SK-N-SH treated with all-trans-retinoic acid at 6 μM for 48 hours (cell line): ENCODE data around the gene DBN1.

Experiments used
- ATAC-seq: fragments of 200-7000 bp; cut with Tn5 transposase; 3 replicates; pipeline ENCODE4 v1.9.1; 2020; ENCODE audit warnings: mild to moderate bottlenecking, moderate library complexity
- ARNTL ChIP-seq: fragments of 450-650 bp; formaldehyde crosslinking; IDR thresholded peaks from 2 replicates; pipeline ENCODE4 v1.5.0; 2020; ENCODE audit warnings: low read depth, mild to moderate bottlenecking, moderate library complexity, borderline replicate concordance
- BACH2 ChIP-seq: fragments of 250-450 bp; sonication (Bioruptor Pico); IDR thresholded peaks from 2 replicates; pipeline ENCODE4 v1.9.0; 2021; ENCODE audit warnings: mild to moderate bottlenecking, borderline replicate concordance
- CSDC2 ChIP-seq: fragments of 250-450 bp; sonication (Bioruptor Pico); IDR thresholded peaks from 2 replicates; pipeline ENCODE4 v1.5.0; 2020; ENCODE audit warnings: mild to moderate bottlenecking, moderate library complexity
- ESRRG ChIP-seq: fragments of 250-450 bp; sonication (Bioruptor Pico); IDR thresholded peaks from 2 replicates; pipeline ENCODE4 v1.6.1; 2021; ENCODE audit warnings: mild to moderate bottlenecking
- GLIS3 ChIP-seq: fragments of 250-450 bp; sonication (Bioruptor Pico); IDR thresholded peaks from 2 replicates; pipeline ENCODE4 v1.5.0; 2020; ENCODE audit warnings: mild to moderate bottlenecking, moderate library complexity
- ISL1 ChIP-seq: fragments of 250-450 bp; sonication (Bioruptor Pico); IDR thresholded peaks from 2 replicates; pipeline ENCODE4 v2.1.2; 2022; ENCODE audit warnings: mild to moderate bottlenecking, moderate library complexity
- PPARA ChIP-seq: fragments of 250-450 bp; sonication (Bioruptor Pico); IDR thresholded peaks from 2 replicates; pipeline ENCODE4 v1.5.0; 2020; ENCODE audit warnings: mild to moderate bottlenecking, borderline replicate concordance
- RARB ChIP-seq: fragments of 250-450 bp; sonication (Bioruptor Pico); IDR thresholded peaks from 2 replicates; pipeline ENCODE4 v1.8.0; 2021; ENCODE audit warnings: mild to moderate bottlenecking, moderate library complexity
- SNAI2 ChIP-seq: fragments of 250-450 bp; sonication (Bioruptor Pico); IDR thresholded peaks from 2 replicates; pipeline ENCODE4 v1.5.0; 2020; ENCODE audit warnings: mild to moderate bottlenecking, moderate library complexity
- TOX ChIP-seq: fragments of 250-450 bp; sonication (Bioruptor Pico); IDR thresholded peaks from 2 replicates; pipeline ENCODE4 v1.8.0; 2021; ENCODE audit warnings: mild to moderate bottlenecking, moderate library complexity, borderline replicate concordance
- ZC3H10 ChIP-seq: fragments of 250-450 bp; sonication (Bioruptor Pico); IDR thresholded peaks from 2 replicates; pipeline ENCODE4 v1.5.1; 2021; ENCODE audit warnings: mild to moderate bottlenecking, moderate library complexity
- ZFP3 ChIP-seq: fragments of 250-450 bp; sonication (Bioruptor Pico); IDR thresholded peaks from 2 replicates; pipeline ENCODE4 v1.5.0; 2020; ENCODE audit warnings: mild to moderate bottlenecking, moderate library complexity
- ZFP30 ChIP-seq: fragments of 450-650 bp; formaldehyde crosslinking; IDR thresholded peaks from 2 replicates; pipeline ENCODE4 v1.5.0; 2022; ENCODE audit warnings: mild to moderate bottlenecking, moderate library complexity
- ZNF565 ChIP-seq: fragments of 450-650 bp; formaldehyde crosslinking; conservative IDR thresholded peaks from 2 replicates; pipeline ENCODE4 v1.5.0; 2020; ENCODE audit warnings: low read depth, mild to moderate bottlenecking, moderate library complexity
- ZNF70 ChIP-seq: fragments of 450-650 bp; formaldehyde crosslinking; IDR thresholded peaks from 2 replicates; pipeline ENCODE4 v1.5.0; 2020; ENCODE audit warnings: mild to moderate bottlenecking, moderate library complexity
- ZNF8 ChIP-seq: fragments of 450-650 bp; formaldehyde crosslinking; IDR thresholded peaks from 2 replicates; pipeline ENCODE4 v1.5.0; 2020; ENCODE audit warnings: mild to moderate bottlenecking, moderate library complexity
- TF ChIP-seq, protein P1 (sequence below): fragments of 250-450 bp; sonication (Bioruptor Pico); IDR thresholded peaks from 2 replicates; pipeline ENCODE4 v1.5.1; 2021; ENCODE audit warnings: mild to moderate bottlenecking, moderate library complexity
- TF ChIP-seq, protein P2 (sequence below): fragments of 250-450 bp; sonication (Bioruptor Pico); IDR thresholded peaks from 2 replicates; pipeline ENCODE4 v1.8.0; 2020; ENCODE audit warnings: mild to moderate bottlenecking, moderate library complexity, borderline replicate concordance
- TF ChIP-seq, protein P3 (sequence below): fragments of 250-450 bp; sonication (Bioruptor Pico); IDR thresholded peaks from 2 replicates; pipeline ENCODE4 v1.8.0; 2021; ENCODE audit warnings: low read depth, mild to moderate bottlenecking, moderate library complexity, borderline replicate concordance
- TF ChIP-seq, protein P4 (sequence below): fragments of 250-450 bp; sonication (Bioruptor Pico); IDR thresholded peaks from 2 replicates; pipeline ENCODE4 v1.5.0; 2020; ENCODE audit warnings: mild to moderate bottlenecking, moderate library complexity

DBN1 gene

DNA sequence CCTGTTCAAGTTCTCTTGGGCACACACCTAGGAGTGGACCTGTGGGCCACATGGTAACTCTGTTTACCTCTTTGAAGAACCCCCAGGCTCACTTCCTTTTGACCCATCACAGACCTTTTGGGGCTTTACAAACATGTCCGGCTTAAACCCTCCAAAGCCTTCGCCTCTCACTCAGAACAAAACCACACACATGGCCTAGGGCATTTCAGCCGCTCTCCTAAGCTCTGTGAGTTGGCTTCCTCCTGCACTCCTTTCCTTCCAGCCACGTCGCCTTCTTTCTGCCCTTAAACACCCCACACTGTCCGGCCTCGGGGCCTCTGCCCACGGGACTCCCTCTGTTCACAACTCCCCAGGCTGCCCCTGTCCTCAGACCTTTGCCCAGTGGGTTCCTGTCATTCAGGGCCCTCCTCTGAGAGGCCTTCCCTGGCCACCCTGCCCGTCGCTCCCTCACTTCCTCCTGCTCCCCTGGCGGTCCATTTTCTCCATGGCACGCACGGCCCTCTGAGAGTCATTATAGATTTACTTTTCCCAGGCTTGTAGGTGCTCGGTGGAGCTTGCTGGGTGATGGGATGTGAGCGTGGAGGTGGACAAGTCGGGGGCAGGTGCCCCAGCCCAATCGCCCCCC, 34.3 kb upstream of the DBN1 start:
- no peak for ATAC-seq
- TF ChIP-seq ESRRG (CRISPR knock-in tag), result no peak
- TF ChIP-seq ZFP3 (CRISPR knock-in tag), result no peak
- TF ChIP-seq ZNF565 (CRISPR knock-in tag), result no peak
- TF ChIP-seq ARNTL (CRISPR knock-in tag), result no peak
- TF ChIP-seq, all 23 proteins: peak for 0

DNA sequence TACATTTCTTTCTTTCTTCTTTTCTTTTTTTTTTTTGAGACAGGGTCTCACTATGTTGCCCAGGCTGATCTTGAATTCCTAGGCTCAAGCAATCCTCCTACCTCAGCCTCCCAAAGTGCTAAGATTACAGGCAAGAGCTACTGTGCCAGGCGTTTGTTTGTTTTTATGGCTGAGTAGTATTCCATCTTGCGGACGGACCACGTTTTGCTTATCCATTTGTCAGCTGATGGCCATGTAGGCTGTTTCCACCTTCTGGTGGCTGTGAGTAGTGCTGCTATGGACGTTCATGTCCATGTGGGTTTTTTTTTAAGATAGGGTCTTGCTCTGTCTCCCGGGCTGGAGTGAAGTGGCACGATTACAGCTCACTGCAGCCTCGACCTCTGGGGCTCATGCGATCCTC, 33.7 kb upstream of the DBN1 start:
- peak; percentile 42; the same call in 2 of the 3 replicates for ATAC-seq
- TF ChIP-seq, protein P1, sequence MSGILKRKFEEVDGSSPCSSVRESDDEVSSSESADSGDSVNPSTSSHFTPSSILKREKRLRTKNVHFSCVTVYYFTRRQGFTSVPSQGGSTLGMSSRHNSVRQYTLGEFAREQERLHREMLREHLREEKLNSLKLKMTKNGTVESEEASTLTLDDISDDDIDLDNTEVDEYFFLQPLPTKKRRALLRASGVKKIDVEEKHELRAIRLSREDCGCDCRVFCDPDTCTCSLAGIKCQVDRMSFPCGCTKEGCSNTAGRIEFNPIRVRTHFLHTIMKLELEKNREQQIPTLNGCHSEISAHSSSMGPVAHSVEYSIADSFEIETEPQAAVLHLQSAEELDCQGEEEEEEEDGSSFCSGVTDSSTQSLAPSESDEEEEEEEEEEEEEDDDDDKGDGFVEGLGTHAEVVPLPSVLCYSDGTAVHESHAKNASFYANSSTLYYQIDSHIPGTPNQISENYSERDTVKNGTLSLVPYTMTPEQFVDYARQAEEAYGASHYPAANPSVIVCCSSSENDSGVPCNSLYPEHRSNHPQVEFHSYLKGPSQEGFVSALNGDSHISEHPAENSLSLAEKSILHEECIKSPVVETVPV, result no peak
- TF ChIP-seq PPARA (CRISPR knock-in tag) (no peak), ZNF565 (CRISPR knock-in tag) (no peak), CSDC2 (CRISPR knock-in tag) (no peak)

DNA sequence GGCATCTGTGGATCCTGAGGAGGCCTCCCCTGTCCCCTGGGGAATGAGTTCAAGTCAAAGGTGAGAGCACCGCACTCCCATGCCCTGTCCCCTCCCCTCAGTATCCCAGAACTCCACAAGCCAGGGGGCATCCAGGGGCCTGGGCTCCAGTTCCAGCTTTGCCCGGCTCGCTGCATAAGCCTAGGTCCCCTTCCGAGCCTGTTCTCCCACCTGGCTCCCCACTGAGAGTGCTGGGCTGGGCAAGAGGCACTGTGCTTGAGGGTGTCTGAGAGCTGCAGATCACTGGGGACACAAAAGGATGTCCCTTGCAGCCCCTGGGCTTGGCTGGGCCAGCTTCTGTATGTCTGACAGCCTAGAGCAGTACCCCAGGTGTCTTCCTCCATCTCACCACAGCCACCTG, 31.6 kb upstream of the DBN1 start:
- no peak for TF ChIP-seq RARB
- TF ChIP-seq, protein P2, sequence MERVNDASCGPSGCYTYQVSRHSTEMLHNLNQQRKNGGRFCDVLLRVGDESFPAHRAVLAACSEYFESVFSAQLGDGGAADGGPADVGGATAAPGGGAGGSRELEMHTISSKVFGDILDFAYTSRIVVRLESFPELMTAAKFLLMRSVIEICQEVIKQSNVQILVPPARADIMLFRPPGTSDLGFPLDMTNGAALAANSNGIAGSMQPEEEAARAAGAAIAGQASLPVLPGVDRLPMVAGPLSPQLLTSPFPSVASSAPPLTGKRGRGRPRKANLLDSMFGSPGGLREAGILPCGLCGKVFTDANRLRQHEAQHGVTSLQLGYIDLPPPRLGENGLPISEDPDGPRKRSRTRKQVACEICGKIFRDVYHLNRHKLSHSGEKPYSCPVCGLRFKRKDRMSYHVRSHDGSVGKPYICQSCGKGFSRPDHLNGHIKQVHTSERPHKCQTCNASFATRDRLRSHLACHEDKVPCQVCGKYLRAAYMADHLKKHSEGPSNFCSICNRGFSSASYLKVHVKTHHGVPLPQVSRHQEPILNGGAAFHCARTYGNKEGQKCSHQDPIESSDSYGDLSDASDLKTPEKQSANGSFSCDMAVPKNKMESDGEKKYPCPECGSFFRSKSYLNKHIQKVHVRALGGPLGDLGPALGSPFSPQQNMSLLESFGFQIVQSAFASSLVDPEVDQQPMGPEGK (CRISPR knock-in tag), result no peak
- TF ChIP-seq ARNTL (CRISPR knock-in tag), result no peak
- TF ChIP-seq, protein P3, sequence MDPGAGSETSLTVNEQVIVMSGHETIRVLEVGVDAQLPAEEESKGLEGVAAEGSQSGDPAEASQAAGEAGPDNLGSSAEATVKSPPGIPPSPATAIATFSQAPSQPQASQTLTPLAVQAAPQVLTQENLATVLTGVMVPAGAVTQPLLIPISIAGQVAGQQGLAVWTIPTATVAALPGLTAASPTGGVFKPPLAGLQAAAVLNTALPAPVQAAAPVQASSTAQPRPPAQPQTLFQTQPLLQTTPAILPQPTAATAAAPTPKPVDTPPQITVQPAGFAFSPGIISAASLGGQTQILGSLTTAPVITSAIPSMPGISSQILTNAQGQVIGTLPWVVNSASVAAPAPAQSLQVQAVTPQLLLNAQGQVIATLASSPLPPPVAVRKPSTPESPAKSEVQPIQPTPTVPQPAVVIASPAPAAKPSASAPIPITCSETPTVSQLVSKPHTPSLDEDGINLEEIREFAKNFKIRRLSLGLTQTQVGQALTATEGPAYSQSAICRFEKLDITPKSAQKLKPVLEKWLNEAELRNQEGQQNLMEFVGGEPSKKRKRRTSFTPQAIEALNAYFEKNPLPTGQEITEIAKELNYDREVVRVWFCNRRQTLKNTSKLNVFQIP (CRISPR knock-in tag), result no peak
- no peak for TF ChIP-seq TOX (CRISPR knock-in tag)
- no peak for TF ChIP-seq ZNF8 (CRISPR knock-in tag)
- TF ChIP-seq SNAI2 (CRISPR knock-in tag), result no peak
- TF ChIP-seq BACH2 (CRISPR knock-in tag), result no peak
- no peak for TF ChIP-seq ZNF70 (CRISPR knock-in tag)
- no peak for TF ChIP-seq ZFP3 (CRISPR knock-in tag)
- TF ChIP-seq, protein P4, sequence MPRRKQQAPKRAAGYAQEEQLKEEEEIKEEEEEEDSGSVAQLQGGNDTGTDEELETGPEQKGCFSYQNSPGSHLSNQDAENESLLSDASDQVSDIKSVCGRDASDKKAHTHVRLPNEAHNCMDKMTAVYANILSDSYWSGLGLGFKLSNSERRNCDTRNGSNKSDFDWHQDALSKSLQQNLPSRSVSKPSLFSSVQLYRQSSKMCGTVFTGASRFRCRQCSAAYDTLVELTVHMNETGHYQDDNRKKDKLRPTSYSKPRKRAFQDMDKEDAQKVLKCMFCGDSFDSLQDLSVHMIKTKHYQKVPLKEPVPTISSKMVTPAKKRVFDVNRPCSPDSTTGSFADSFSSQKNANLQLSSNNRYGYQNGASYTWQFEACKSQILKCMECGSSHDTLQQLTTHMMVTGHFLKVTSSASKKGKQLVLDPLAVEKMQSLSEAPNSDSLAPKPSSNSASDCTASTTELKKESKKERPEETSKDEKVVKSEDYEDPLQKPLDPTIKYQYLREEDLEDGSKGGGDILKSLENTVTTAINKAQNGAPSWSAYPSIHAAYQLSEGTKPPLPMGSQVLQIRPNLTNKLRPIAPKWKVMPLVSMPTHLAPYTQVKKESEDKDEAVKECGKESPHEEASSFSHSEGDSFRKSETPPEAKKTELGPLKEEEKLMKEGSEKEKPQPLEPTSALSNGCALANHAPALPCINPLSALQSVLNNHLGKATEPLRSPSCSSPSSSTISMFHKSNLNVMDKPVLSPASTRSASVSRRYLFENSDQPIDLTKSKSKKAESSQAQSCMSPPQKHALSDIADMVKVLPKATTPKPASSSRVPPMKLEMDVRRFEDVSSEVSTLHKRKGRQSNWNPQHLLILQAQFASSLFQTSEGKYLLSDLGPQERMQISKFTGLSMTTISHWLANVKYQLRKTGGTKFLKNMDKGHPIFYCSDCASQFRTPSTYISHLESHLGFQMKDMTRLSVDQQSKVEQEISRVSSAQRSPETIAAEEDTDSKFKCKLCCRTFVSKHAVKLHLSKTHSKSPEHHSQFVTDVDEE, result no peak
- no peak for TF ChIP-seq ISL1
- TF ChIP-seq CSDC2 (CRISPR knock-in tag), result no peak
- TF ChIP-seq ESRRG (CRISPR knock-in tag), result no peak
- no peak for ATAC-seq

DNA sequence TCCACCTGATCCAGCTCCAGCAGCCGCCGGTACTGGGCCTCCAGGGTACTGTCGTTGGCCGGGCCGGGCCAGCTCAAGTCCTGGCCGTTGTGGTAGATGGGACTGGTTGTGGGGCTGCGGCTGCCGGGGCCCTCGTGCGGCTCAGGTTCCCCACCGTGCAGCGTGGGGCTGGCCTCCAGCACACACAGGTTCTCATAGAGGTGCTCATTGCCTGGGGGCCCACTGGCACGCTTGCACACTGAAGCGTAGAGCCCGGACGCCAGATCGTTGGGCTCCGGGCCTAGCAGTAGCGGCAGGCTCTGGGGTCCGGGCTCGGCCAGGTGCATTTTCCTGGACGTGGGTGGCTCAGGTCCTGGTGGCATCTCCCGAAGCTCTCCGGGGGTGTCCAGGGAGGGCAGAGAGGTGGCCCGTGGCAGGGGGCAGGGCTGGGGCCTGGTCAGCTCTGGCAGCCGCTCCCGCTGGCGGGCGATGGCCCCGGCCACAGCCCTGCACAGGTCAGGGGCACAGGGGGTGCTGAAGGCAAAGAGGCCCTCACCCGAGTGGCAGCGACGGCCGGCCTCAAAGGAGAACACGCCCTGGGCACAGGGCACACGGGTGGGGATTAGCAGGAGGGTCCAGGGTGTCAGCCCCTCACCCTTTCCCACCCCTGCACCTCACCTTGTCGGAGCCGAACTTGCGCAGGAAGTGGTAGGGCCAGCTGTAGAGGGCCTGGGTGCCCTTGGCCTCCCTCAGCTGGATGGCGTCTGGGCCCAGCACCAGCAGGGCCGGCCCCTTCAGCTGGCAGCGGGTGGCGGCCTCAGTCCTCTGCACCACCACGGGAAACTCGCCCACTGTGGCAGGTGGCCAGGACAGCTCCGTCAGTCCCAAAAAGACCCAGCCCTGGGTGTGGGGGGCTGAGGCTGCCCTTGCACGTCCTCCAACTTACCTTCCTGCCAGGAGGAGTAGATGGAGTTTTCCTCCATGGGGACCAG, 30.9 kb upstream of the DBN1 start:
- TF ChIP-seq SNAI2 (CRISPR knock-in tag) (no peak), ZNF565 (CRISPR knock-in tag) (no peak), ZNF70 (CRISPR knock-in tag) (no peak), PPARA (CRISPR knock-in tag) (no peak), ESRRG (CRISPR knock-in tag) (no peak), BACH2 (CRISPR knock-in tag) (no peak), ZC3H10 (CRISPR knock-in tag) (no peak), CSDC2 (CRISPR knock-in tag) (no peak), TOX (CRISPR knock-in tag) (no peak), ZFP3 (CRISPR knock-in tag) (no peak), ZFP30 (CRISPR knock-in tag) (no peak), GLIS3 (CRISPR knock-in tag) (no peak)
- TF ChIP-seq, protein P3 (CRISPR knock-in tag), result no peak
- ATAC-seq, result no peak
